Measurements from ENCODE around the gene LRRTM4. TPM values are rescaled to one million over a fixed set of nuclear protein-coding genes. Genes with fewer than 3 reads are reported as not detected.

LRRTM4 gene
- total RNA-seq, 4 donors from 2014 or later = not detected

DNA sequence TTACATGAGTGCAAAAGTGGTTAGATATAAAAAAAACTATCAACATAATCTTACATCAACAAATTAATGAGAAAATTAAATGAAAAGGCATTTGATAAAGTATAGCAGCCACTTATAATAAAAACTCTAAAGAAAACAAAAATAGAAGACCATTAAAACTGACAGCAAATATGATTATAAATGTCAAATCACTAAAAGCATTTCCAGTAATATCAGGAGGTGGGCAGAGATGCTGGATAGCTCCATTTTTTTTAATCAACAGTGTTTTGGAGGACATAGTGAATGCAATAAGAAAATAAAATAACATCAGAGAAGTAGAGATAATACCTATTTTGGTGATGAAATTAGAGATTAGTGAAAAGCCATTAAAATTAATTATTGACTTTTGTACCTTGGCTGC, 173.4 kb downstream of the LRRTM4 start:
- DNase-seq = no peak
- no peak for TF ChIP-seq POLR2A (IDR thresholded peaks at IDR 0.05)
- TF ChIP-seq, protein P1, sequence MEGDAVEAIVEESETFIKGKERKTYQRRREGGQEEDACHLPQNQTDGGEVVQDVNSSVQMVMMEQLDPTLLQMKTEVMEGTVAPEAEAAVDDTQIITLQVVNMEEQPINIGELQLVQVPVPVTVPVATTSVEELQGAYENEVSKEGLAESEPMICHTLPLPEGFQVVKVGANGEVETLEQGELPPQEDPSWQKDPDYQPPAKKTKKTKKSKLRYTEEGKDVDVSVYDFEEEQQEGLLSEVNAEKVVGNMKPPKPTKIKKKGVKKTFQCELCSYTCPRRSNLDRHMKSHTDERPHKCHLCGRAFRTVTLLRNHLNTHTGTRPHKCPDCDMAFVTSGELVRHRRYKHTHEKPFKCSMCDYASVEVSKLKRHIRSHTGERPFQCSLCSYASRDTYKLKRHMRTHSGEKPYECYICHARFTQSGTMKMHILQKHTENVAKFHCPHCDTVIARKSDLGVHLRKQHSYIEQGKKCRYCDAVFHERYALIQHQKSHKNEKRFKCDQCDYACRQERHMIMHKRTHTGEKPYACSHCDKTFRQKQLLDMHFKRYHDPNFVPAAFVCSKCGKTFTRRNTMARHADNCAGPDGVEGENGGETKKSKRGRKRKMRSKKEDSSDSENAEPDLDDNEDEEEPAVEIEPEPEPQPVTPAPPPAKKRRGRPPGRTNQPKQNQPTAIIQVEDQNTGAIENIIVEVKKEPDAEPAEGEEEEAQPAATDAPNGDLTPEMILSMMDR (IDR thresholded peaks at IDR 0.05) = no peak
- Histone ChIP-seq H3K36me3 (no peaks in the 10 kb centered on the region), H3K27me3 (no peaks in the 10 kb centered on the region), H3K9me3 (no peaks in the 10 kb centered on the region), H3K4me3 (replicated peaks in 1 of 3) (no peak overlapping the region), H3K4me1 (no peaks in the 10 kb centered on the region), H3K27ac (no peak overlapping the region)
- intact Hi-C loops (cut with DNase I) = no loop called here

DNA sequence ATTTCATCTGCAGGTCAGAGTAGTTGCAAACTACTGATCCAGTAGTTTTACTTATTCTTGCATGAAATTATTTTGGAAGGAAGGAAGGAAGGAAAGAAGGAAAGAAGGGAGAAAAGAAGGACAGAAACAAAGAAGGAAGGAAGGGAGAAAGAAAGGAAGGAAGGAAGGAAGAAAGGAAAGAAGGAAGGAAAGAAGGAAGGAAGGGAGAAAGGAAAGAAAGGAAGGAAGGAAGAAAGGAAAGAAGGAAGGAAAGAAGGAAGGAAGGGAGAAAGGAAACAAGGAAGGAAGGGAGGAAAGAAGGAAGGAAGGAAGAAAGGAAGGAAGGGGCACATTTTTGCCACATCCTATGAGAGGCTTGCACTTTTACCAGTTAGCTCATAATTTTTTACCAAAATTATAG, 186.2 kb downstream of the LRRTM4 start:
- intact Hi-C loops (cut with DNase I) = no loop called here
- no peaks in the 10 kb centered on the region for H3K36me3 ChIP-seq
- H3K27ac ChIP-seq = no peak overlapping the region
- no peak for DNase-seq
- H3K9me3 ChIP-seq = no peaks in the 10 kb centered on the region
- no peak overlapping the region for H3K4me3 ChIP-seq (replicated peaks in 1 of 3)
- TF ChIP-seq, protein P1 (IDR thresholded peaks at IDR 0.05) = no peak
- no peak for TF ChIP-seq POLR2A (IDR thresholded peaks at IDR 0.05)
- H3K27me3 ChIP-seq = no peaks in the 10 kb centered on the region
- no peaks in the 10 kb centered on the region for H3K4me1 ChIP-seq

DNA sequence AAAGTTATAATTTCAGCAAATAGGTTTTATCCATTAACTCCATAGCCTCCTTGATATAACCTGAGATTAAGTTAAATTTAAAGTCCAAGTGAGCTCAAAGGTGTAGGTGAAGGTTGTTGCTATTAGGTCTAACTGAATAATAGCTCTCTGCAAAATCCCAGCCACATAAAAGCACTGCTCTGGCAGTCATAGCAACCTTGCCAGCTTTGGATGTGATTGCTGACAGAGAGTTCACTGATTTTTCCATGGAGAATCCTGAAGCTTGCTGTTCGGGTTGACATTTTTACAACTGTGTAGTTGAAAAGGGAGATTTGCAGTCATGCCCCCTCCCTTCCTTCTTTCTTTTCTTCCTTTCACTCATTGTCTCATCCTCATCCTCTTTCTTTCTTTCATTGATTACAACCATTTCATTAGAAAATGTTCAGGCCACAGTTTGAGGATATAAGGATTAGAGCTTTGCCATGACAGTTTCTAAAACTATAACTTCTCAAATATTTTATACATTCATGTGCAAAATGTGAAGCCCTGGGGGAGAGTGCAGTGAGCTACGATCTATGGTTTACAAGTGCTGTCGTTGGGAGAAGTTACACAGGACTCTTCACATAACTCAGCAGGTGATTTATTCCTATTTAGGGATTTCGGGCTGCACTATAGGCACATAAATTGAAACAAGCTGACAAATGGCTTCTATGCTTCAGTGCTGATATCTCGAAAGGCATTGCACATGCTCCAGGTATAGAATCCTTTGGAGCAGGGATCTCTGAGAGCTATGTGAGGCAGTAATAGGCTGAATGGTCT, 193.8 kb downstream of the LRRTM4 start:
- H3K4me3 ChIP-seq (replicated peaks in 1 of 3) = no peak overlapping the region
- H3K27me3 ChIP-seq = no peaks in the 10 kb centered on the region
- intact Hi-C loops (cut with DNase I) = no loop called here
- H3K36me3 ChIP-seq = no peaks in the 10 kb centered on the region
- H3K9me3 ChIP-seq = no peaks in the 10 kb centered on the region
- DNase-seq = no peak
- H3K27ac ChIP-seq = no peak overlapping the region
- TF ChIP-seq, protein P1 (IDR thresholded peaks at IDR 0.05) = no peak
- no peak for TF ChIP-seq POLR2A (IDR thresholded peaks at IDR 0.05)
- WGBS, 2 donors = 64 to 69% methylated on average over 5 of the region's 5 CpGs
- H3K4me1 ChIP-seq = no peaks in the 10 kb centered on the region

DNA sequence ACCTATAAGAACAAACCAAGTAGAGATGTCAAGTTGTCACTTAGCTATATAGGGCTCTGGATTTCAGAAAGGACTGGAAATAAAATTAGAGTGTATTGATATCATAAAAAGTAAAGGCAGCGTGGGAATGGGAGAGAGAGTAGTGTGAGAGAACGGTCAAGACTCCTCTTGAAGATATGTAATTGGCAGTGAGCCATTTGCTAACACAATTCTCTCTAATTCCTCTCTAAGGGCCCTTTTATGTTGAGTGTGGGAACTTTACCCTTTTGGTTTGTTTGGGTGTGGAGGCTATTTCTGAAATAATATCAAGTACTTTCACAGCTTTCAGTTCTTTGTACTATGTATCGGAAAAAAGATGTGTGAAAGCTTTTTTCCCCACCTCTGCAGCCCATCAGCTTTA, 196.8 kb downstream of the LRRTM4 start:
- 26 to 38% methylated on average over 3 of the region's 3 CpGs for WGBS, 2 donors
- DNase-seq = no peak
- H3K27me3 ChIP-seq = no peaks in the 10 kb centered on the region
- no peaks in the 10 kb centered on the region for H3K36me3 ChIP-seq
- H3K4me1 ChIP-seq = no peaks in the 10 kb centered on the region
- no peak overlapping the region for H3K4me3 ChIP-seq (replicated peaks in 1 of 3)
- TF ChIP-seq, protein P1 (IDR thresholded peaks at IDR 0.05) = no peak
- TF ChIP-seq POLR2A (IDR thresholded peaks at IDR 0.05) = no peak
- no peaks in the 10 kb centered on the region for H3K9me3 ChIP-seq
- H3K27ac ChIP-seq = no peak overlapping the region
- intact Hi-C loops (cut with DNase I) = no loop called here

DNA sequence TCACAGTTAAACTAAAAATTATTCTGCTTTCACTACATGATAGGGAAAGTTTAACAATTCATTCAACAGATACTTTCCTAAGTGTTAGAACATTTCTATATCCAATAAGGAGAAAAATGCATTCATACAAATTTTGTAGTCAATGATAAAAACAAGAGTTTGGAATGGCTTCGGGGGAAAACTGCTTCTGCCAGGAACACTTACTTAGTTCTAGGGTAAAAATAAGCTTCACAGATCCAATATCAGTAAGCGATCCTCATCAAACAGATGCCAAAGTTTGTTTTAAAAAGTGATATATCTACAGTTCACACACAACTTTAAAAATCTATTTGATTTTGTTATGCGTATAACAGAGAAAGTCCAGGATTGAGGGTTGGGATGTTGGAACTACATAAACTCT, 199.7 kb downstream of the LRRTM4 start:
- intact Hi-C loops (cut with DNase I) = no loop called here
- 72 to 88% methylated on average over 3 of the region's 3 CpGs for WGBS, 2 donors

More for the DNA sequence above, 199.7 kb downstream of the LRRTM4 start:
- H3K27me3 ChIP-seq = no peaks in the 10 kb centered on the region
- no peak overlapping the region for H3K4me3 ChIP-seq (replicated peaks in 1 of 3)
- no peak for DNase-seq
- H3K27ac ChIP-seq = no peak overlapping the region
- H3K36me3 ChIP-seq = no peaks in the 10 kb centered on the region
- H3K4me1 ChIP-seq = no peaks in the 10 kb centered on the region
- H3K9me3 ChIP-seq = no peaks in the 10 kb centered on the region
- TF ChIP-seq, protein P1 (IDR thresholded peaks at IDR 0.05) = no peak
- no peak for TF ChIP-seq POLR2A (IDR thresholded peaks at IDR 0.05)

Data from thyroid gland (tissue), 4 donors.